AG09309 (cell line): Measurements from ENCODE around the gene PLEKHA7.

Experiments
- DNase-seq: peaks from one replicate; pipeline ENCODE4 v3.0.0-alpha.2; 2010; ENCODE audit warnings: low read depth
- H3K4me3 ChIP-seq: 2 replicates; pipeline ENCODE4 v1.5.1; 2011; ENCODE audit warnings: mild to moderate bottlenecking, low read depth, low read length, moderate library complexity; ENCODE audit not compliant: control insufficient read depth
- CTCF ChIP-seq: IDR thresholded peaks from 2 replicates; pipeline ENCODE4 v1.5.1; 2011; ENCODE audit warnings: mild to moderate bottlenecking, low read depth, low read length, inconsistent platforms; ENCODE audit not compliant: insufficient read depth, control insufficient read depth; ENCODE audit errors: missing control alignments

PLEKHA7 gene

GRCh38 chr11:16862726-16863125 lies 151.5 kb downstream of the PLEKHA7 start:
- TF ChIP-seq CTCF: no peak
- DNase-seq: no peak
- H3K4me3 ChIP-seq: no peak overlapping the region

- no peak for TF ChIP-seq CTCF
- DNase-seq: no peak
- H3K4me3 ChIP-seq: no peak overlapping the region
These were observed 152.4 kb downstream of the PLEKHA7 start for GRCh38 chr11:16861862-16862261.

- DNase-seq: no peak
- H3K4me3 ChIP-seq: no peak overlapping the region
- TF ChIP-seq CTCF: no peak
These were observed 153.6 kb downstream of the PLEKHA7 start for GRCh38 chr11:16860617-16861016.

GRCh38 chr11:16859651-16860050 lies 154.6 kb downstream of the PLEKHA7 start:
- TF ChIP-seq CTCF: no peak
- no peak overlapping the region for H3K4me3 ChIP-seq
- DNase-seq: no peak

- H3K4me3 ChIP-seq: no peak overlapping the region
- no peak for TF ChIP-seq CTCF
- DNase-seq: no peak
These were observed 157.0 kb downstream of the PLEKHA7 start for GRCh38 chr11:16857186-16857585.

- no peak for DNase-seq
- H3K4me3 ChIP-seq: no peak overlapping the region
- TF ChIP-seq CTCF: no peak
These were observed 158.2 kb downstream of the PLEKHA7 start for GRCh38 chr11:16856022-16856471.

GRCh38 chr11:16854979-16855378 lies 159.2 kb downstream of the PLEKHA7 start:
- DNase-seq: no peak
- TF ChIP-seq CTCF: no peak

More at GRCh38 chr11:16854979-16855378, 159.2 kb downstream of the PLEKHA7 start:
- no peak overlapping the region for H3K4me3 ChIP-seq
